SIG-M5 (cell line): ENCODE results near the gene MYOZ2.
"Not testable (repeated sequence)": the region's sequence is repeated elsewhere in the genome, so short reads cannot be mapped to it uniquely, and the experiment has no call there.

Experiments
- DNase-seq: peaks from one replicate; lab custom pipeline; 2025; lab: John Stamatoyannopoulos, UW

Gene MYOZ2

DNA sequence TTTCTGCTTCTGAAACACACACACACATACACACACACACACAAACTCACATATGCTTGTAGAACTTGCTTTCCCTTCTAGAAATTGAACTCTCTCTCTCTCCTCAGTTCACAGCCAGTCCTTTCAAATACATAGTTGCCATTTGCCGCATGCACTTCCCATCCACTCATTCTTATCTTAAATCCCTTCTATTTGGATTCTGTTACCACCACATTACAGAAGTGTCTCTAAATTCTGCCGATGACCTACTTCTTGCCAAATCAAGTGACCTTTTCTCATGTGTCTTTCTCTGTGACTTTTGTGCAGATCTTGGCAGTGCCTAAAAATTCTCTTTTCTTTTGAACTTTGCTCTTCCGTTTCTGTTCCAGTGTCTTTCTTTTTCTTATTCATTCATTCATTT lies 7.5 kb upstream of the MYOZ2 start:
- no peak for DNase-seq

DNA sequence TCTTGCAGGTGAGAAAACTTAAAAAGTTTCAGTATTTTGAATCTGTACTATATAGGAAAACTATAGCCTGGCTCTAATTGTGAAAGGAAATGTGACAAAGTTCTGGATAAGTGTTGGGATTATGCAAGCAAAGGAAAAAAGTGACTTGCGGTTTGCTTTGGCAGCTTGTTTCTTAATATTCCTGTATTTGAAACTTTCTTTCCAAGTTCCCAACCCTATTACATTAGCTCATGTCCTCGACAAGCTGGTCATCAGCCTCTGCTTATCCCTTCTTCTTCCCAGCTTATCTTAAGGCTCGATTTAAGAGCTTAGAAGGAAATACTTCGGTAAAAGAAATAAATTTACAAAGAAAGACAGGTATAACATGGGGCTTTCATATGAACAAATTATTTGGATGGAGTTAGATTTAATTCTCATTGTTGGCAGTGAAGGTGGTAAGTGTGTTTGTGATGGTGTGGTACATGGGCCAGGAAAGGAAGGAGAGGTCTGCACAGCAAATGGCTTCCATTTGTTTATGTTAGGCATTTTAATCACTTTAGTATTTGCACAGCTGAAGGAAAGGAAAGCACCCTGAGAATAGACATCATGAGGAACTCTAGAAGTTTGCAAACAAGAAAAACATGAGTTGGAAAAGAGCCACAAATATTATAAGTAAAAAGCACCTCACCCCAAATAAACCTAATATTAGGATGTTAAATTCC lies 5.1 kb upstream of the MYOZ2 start:
- no peak for DNase-seq

DNA sequence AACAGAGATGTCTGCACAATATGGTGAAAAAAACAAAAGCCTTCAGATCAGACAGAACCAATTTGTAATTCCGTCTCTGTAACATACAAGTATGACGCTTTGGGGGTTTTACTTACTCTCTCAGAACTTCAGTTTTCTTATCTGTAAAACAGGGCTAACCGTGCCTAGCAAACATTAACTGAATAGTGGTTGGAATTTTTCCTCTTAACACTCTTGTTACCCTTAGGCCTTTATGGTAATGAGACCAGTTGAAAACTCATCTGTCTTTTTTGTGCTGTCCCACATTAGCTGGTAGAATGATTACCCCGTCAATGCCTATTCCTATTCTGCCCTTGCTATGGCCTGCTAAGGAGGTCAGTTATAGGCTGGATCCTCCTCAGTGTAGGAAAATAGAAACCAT lies 4.5 kb upstream of the MYOZ2 start:
- DNase-seq: no peak

DNA sequence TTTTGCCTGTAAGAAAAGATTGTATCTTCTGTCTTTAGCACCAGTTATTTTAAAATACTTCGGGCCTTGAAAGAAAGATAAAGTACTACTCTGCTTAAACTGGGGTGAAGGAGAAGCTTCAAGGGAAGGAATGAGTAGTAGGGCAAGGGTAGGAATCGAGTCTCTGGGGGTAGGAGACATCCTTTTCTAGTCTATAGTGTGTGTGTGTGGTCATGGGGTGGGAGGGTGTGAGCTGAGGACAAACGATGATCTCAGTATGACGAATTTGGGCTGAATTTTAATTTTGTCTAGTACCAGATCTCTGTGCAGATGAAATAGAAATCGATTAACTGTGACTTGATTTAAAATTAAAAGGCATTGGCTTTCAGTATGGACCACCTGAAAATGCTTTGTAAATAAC lies 3.3 kb upstream of the MYOZ2 start:
- DNase-seq: no peak

DNA sequence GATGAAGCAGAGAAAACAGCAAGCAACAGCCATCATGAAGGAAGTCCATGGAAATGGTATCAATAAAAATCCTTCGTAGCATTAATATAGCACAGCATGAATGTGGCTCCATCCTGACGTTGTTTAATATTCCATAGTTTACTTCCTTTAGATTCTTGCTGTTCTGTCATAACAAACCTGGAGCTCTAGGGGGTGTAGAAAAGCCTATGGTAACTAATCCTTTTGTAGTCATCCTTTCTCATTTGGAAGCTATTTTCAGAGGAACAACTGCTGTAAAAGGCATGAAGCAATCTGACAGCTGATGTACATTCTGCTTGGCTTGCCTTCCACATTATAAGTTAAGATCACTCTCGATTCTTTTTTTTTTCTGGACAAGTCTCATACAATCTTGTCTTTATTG lies 914 bp downstream of the MYOZ2 start:
- DNase-seq: no peak

DNA sequence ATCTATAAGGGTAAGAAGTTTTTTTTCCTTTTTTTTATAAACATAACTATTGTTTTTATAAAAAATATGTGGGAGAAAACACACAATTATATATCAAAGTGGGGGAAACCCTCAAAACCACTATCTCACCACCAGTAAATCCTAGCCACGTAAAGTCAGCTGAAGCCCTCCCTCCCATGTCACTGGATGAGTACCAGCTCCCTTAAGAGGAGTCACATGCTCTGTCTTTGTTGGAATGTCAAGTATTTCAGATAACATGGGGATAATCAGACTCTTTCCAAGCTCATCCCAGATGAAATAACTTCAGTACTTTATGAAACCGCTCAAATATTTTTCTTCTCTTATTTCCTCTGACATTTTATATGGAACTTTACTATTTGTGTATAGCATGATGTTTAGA lies 2.4 kb downstream of the MYOZ2 start:
- DNase-seq: no peak

DNA sequence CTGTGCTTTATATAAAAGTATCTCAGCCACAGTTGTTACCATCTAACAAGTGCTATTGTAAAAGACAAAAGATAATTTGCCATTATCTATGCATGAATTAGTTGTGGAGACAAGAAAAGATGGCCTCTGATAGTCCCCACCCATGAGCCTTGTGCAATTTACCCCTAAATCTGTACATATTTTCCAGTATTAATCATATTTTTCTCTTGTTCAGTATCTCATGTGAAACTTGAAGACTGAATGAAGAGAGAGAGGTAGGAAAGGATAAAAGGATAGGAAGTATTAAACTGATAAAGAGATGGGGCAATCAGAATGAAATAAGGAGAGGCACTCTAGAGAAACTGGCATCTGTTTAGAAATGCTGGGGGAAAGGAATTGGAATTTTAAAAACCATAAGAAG lies 3.7 kb downstream of the MYOZ2 start:
- DNase-seq: no peak

DNA sequence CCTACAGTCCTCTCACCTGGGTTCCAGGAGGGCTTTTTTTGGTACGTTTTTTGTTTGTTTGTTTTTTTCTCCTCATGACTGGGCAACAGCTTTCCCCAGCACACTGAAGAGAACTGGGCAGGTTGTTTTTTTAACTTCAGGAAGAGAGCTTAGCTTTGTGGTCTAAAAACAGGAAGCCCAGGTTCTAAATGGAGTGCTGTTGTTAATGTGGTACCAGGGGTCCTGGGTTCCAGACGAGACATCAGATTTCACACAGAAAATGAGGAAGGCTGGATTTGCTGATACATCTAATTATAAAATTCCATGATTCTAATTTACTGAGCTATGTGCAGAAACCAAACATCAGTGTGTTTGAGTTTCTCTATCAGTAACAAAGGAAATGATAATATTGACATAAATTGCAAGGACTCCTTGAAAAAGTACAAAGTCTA lies 4.2 kb downstream of the MYOZ2 start:
- no peak for DNase-seq

DNA sequence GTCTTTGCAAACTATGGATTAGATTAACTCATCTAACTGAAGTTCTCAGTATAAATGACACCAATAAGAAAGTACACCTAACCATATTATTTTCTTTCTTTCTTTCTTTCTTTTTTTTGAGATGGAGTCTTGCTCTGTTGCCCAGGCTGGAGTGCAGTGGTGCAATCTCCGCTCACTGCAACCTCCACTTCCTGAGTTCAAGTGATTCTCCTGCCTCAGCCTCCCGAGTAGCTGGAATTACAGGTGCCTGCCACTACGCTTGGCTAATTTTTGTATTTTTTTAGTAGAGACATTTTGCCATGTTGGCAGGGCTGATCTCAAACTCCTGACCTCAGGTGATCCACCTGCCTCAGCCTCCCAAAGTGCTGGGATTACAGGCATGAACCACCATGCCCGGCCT lies 5.7 kb downstream of the MYOZ2 start:
- DNase-seq: not testable (repeated sequence)

DNA sequence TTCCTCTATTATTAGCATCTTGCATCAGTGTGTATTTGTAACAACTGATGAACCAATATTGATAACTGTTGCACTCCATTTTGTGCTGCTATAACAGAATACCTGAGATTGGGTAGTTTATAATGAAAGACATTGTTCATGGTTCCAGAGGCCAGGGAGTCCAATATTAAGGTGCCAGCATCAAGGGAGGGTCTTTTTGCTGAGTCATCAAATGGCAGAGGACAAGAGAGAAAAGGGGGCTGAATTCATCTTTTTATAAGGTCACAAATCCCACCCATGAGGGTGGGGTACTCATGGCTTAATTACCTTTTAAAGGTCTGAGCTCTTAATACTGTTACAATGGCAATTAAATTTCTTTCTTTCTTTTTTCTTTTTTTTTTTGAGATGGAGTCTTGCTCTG lies 7.2 kb downstream of the MYOZ2 start:
- DNase-seq: no peak

DNA sequence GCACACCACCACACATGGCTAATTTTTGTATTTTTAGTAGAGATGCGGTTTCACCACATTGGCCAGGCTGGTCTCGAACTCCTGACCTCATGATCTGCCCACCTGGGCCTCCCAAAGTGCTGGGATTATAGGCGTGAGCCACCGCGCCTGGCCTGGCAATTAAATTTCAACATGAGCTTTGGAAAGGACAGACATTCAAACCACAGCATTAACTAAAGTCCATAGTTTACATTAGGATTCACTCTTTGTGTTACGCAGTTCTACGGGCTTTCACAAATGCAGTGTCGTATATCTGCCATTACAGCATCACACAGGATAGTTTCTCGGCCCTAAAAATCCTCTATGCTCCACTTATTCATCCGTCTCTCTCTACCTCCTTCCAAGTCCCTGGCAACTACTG lies 7.7 kb downstream of the MYOZ2 start:
- DNase-seq: not testable (repeated sequence)

DNA sequence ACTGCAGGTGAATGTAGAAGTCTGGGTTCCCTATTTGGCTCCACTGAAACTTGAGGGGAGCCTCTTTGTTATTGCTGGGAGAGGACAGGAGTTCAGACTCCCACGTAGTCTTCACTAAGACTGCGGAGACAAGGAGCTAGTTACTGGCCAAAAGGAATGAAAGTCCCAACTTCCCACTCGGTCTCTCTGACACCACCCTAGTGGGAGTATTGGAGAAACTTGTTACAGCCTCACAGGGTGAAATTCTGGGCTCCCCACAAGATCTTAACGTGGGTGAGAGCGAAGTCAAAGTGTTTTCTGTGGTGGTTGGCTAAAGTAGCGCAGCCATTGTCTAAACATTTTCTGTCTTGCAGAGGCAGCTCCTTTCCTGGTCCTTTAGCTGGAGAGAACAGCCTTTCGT lies 13.5 kb downstream of the MYOZ2 start:
- DNase-seq: no peak

DNA sequence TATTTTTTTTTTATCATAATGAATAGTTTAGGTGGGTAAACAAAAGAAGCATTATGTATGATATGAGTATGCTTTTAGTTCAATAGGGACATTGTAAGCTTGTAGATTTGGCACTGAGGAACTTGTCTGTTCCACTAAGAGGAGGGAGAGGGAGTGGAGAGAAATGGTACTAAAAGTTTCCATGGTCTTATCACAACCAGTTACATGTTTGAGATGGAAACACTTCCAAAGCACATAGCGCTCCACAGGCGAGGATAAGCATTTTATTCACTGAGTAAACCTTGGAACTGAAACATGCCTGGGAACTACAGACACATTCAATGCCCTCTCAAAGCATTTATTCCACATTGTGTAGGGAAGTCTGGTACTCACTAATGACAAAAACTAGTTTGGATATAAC lies 15.5 kb downstream of the MYOZ2 start:
- DNase-seq: no peak

DNA sequence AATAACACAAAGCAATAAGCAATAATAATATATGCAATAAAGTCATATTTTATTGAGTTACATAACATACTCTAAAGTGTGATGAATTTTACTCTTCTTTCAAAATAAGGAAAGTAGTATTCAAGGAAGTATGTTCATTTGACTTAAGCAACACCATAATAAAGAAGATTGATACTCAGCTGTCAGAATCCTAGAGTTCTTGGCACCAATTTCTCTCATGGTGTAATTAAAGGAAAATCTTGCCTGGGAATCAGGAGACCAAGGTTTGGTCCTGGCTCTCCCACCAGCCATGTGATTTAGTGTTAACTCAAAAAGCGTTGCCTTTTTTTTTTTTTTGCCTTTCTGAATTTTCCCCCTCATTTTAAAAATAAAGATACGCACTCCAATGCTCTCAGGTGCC lies 17.1 kb downstream of the MYOZ2 start:
- DNase-seq: no peak

DNA sequence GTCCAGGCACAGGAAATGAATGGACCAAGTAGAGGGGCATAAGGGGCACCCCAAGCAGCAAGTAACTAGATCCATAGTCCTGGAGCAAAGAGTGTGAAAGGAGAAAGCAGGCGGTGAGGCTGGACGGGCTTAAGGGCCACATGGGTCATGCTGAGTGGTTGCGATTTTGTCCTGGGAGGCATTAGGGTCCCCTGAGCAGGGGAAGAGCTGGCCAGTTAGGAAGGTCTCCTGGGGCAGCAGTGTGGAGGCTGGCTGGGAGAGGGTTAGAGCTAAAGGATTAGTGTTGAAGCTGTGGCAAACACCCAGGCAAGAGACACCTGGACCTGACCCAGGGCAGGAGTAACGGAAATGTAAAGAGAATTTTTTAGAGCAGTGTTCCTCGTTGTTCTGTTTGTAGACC lies 26.5 kb downstream of the MYOZ2 start:
- no peak for DNase-seq

DNA sequence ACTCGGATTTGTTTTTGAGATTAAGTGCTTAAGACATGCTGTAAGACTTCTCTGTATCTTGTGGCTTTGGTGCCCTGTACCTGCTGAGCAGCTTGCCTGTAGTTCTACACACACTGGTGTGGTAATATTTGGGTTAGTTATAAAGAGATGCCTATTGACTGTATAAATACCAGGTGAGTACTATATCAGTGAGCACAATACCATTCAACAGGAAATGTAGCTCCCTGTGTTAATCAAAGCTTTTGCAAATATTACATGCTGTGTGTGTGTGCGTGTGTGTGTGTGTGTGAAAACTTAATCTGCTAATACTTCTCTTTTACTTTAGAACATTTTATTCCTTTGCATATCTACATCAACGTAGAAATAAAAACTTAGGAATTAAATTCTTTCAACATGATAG lies 30.1 kb downstream of the MYOZ2 start:
- no peak for DNase-seq

DNA sequence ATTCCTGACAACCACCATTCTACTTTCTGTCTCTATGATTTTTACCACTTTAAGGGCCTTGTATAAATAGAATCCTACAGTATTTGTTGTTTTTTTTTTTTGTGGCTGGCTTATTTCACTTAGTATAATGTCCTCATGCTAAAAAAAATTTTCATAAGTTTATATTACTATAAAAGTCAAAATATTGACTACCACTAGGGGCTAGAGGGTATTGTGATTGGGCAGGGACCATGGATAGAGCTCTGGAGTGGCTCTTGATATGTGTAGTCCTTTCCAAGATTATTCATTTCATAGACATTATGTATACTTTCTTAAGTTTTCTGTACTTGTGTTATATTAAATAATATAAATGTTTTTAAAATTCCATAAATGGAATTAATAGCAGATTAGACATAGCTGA lies 34.6 kb downstream of the MYOZ2 start:
- DNase-seq: no peak

DNA sequence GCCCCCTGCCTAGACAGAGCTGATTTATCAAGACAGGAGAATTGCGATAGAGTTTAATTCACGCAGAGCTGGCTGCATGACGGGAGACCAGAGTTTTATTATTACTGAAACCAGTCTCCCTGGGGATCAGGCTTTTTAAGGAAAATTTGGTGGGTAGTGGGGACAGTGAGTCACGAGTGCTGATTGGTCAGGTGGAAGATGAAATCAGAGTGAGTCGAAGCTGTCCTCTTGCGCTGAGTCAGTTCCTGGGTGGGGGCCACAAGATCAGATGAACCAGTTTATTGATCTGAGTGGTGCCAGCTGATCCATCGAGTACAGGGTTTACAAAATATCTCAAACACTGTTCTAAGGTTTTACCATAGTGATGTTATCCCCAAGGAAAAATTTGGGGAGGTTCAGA lies 36.6 kb downstream of the MYOZ2 start:
- DNase-seq: no peak

DNA sequence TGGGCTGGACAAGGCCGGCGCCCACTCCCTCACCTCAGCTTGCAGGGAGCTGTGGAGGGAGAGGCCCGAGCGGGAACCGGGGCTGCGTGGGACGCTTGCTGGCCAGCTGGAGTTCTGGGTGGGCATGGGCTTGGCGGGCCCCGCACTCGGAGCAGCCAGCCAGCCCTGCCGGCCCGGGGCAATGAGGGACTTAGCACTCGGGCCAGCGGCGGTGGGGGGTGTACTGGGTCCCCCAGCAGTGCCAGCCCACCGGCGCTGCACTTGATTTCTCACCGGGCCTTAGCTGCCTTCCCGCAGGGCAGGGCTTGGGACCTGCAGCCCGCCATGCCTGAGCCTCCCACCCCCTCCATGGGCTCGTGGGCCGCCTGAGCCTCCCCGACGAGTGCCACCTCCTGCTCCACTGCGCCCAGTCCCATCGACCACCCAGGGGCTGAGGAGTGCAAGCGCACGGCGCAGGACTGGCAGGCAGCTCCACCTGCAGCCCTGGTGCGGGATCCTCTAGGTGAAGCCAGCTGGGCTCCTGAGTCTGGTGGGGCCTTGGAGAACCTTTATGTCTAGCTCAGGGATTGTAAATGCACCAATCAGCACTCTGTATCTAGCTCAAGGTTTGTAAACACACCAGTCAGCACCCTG lies 38.2 kb downstream of the MYOZ2 start:
- DNase-seq: not testable (repeated sequence)

DNA sequence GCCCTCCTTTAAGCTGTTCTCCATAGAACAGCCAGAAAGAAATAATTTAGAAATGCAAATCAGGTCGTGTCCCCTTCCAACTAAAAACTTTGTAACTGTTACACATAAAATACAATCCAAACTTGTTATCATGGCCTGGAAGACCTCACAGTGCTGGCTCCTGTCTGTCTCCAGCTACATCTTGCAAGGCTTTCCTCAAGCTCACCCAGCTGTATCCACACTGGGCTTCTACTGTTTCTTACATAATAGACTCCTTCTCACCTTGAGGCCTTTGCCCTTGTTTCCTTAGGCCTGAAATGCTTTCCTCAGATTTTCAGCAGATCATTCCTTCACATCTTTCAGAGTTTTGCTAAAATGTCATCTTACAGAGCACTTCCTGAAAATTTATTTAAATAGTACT lies 43.4 kb downstream of the MYOZ2 start:
- no peak for DNase-seq

DNA sequence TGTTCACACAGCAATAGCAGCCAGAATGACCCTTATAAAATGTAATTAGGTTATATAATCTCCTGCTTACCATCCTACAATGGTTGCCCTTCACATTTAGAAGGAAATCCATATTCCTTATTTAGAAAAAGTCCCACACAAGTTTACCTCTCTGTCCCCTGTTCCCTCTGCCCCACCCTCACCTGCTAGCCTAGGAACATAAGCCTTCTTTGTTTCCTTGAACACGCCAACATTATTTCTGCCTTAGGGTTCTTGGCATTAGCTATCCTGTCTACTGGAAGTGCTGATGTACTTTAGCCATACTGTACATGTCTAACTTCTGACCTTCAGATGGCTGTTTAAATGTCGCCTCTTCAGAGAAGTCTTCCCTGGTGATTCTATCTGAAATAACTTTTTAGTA lies 48.5 kb downstream of the MYOZ2 start:
- no peak for DNase-seq

DNA sequence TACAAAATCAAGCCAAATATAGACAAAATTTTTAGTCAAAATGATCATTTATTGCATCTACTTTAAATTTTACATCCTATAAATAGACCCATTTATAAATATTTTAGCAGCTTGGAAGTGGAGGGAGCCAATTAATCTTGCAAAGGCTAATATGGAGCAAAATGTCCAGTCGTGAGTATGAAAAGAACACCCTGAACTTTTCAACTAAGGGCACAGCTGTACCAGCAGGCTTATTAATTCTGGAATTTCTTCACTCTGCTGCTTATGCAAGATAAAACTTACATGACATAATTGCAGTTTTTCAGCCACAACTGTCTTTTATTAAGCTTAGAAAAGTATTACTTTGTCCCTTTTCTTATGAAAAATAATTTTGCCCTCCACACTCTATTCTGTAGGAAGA lies 54.0 kb downstream of the MYOZ2 start:
- DNase-seq: no peak

DNA sequence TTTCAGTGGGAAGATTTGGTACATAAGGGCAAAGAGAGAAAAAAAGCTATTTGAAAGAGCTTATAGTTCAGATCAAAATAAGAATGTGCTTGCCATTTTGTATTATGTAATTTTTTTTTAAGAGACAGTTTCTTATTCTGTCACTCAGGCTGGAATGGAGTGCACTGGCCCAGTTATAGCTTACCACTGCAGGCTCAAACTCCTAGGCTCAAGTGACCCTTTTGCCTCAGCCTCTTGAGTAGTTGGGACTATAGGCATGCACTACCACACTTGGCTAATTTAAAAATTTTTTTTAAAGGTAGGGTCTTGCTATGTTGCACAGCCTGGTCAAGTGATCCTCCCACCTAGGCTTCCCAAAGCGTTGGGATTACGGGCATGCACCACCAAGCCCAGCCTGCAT lies 54.7 kb downstream of the MYOZ2 start:
- no peak for DNase-seq

DNA sequence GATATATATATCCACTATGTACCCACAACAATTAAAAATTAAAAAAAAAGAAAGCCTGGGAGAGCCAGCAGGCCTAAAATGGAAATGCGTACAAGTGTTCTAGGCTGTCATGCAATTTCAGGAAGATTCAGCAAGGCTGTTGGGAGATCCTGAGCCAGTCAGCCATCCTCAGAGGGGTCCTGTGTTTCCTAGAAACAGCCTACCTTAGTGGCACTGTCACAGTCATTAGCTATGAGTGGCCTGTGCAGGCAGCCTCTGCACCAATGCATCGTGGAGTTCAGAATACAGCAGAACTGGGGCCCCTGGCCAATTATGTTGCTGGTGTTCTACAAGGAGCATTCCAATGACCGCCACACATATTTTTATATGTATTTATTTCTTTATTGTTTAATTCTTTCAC lies 55.9 kb downstream of the MYOZ2 start:
- DNase-seq: no peak
